ENCODE results near the gene PRKCA. TPM values are rescaled to one million over a fixed set of nuclear protein-coding genes. Genes with fewer than 3 reads are reported as not detected.

The PRKCA gene
- total and polyA plus RNA-seq, 2 of the 13 experiments (the other 11 are each of a cell fraction or from before 2014, with no cell fraction given) = 18.5 to 21.5 TPM

GRCh38 chr17:66491213-66491612 is 188.8 kb downstream of the PRKCA start (continued):
- TF ChIP-seq IRF9 (CRISPR knock-in tag; IDR thresholded peaks at IDR 0.05; ENCODE audit: borderline replicate concordance) = no peak

GRCh38 chr17:66491665-66492064 is 189.3 kb downstream of the PRKCA start:
- 88% methylated on average over 3 of the region's 3 CpGs for WGBS (ENCODE audit: low lambda C conversion rate)
- CTCF ChIA-PET (ENCODE audit: low intra/inter-chr PET ratio, low total read pairs) = no interaction called here
- no peak overlapping the region for H2AFZ ChIP-seq (ENCODE audit: low read length)
- POLR2A ChIA-PET = no interaction called here
- H4K20me1 ChIP-seq (ENCODE audit: insufficient read depth, low read length) = no peaks in the 10 kb centered on the region
- 0 out of 5 replicates have a peak, but pooled peaks cover 0 to 1% of the 10 kb centered on the region in 2 experiments for H3K36me3 ChIP-seq (replicated peaks in 1 of 2; ENCODE audit: control insufficient read depth in 1 of 2, insufficient read depth in 2 of 2, low read length in 2 of 2)
- in situ Hi-C loops (cut with HindIII; ENCODE audit: extremely low pct_ligation_motif_present, low pct_unique_long_range_greater_than_20kb) = no loop called here
- ATAC-seq = no peak
- intact Hi-C loops (cut with micrococcal nuclease; ENCODE audit: unreplicated experiment) = no loop called here
- no peak for TF ChIP-seq ZNF329 (CRISPR knock-in tag; IDR thresholded peaks at IDR 0.05; ENCODE audit: low read depth)
- peak; percentile 77 for TF ChIP-seq HNF4A (CRISPR knock-in tag; IDR thresholded peaks at IDR 0.05)
- peak in 1 of 2 experiments; percentile 7; a peak in 1 of 4 replicates for TF ChIP-seq EP300 (IDR thresholded peaks at IDR 0.05; ENCODE audit: low read depth in 2 of 2, low read length in 2 of 2)
- no peak for TF ChIP-seq EP300 (CRISPR knock-in tag; IDR thresholded peaks at IDR 0.05; ENCODE audit: borderline replicate concordance)
- no peak for TF ChIP-seq ZSCAN21 (CRISPR knock-in tag; IDR thresholded peaks at IDR 0.05; ENCODE audit: borderline replicate concordance)
- TF ChIP-seq NR2F6 (IDR thresholded peaks at IDR 0.05) = no peak
- TF ChIP-seq NR2F6 (CRISPR knock-in tag; IDR thresholded peaks at IDR 0.05) = no peak
- TF ChIP-seq ZMYM4 (CRISPR knock-in tag; IDR thresholded peaks at IDR 0.05) = peak; percentile 24; the same call in 1 of the 2 replicates
- no peak for TF ChIP-seq ATRX (CRISPR knock-in tag; IDR thresholded peaks at IDR 0.05; ENCODE audit: borderline replicate concordance)
- TF ChIP-seq ZNF616 (CRISPR knock-in tag; IDR thresholded peaks at IDR 0.05; ENCODE audit: low read depth) = no peak
- 0 out of 2 replicates have a peak, but pooled peaks have one; percentile 63 for TF ChIP-seq FOXO4 (CRISPR knock-in tag; conservative IDR thresholded peaks at IDR 0.05)
- no peak for TF ChIP-seq ZNF205 (CRISPR knock-in tag; IDR thresholded peaks at IDR 0.05)
- no peak for TF ChIP-seq NRL (CRISPR knock-in tag; IDR thresholded peaks at IDR 0.05; ENCODE audit: borderline replicate concordance)
- no peak overlapping the region for H3K4me3 ChIP-seq (replicated peaks in 1 of 3; ENCODE audit: insufficient read depth in 1 of 3, low read depth in 2 of 3, low read length in 3 of 3)
- no peak overlapping the region for H3K27ac ChIP-seq (ENCODE audit: extremely low read length, insufficient read depth, low read length)
- no TSS peak for BruUV-seq (replicated peaks)
- no peak for FAIRE-seq
- H3K4me2 ChIP-seq (ENCODE audit: low read depth, low read length) = no peak overlapping the region
- H3K79me2 ChIP-seq (ENCODE audit: insufficient read depth, low read length) = peaks cover 13% of the 10 kb centered on the region
- H3K9me3 ChIP-seq (ENCODE audit: low read length) = no peaks in the 10 kb centered on the region
- H3K9ac ChIP-seq (ENCODE audit: insufficient read depth, low read depth, low read length) = no peak overlapping the region
- peaks cover 77% of the 10 kb centered on the region for H3K4me1 ChIP-seq (ENCODE audit: insufficient read depth, low read length)
- H3K27me3 ChIP-seq (ENCODE audit: control insufficient read depth in 1 of 2, insufficient read depth in 2 of 2, low read length in 2 of 2) = no peaks in the 10 kb centered on the region
- no peak for DNase-seq (ENCODE audit: low spot score)

All from HepG2 (cell line).